IPS DF 4.7 (cell line): Measurements from ENCODE around the gene ARAF.
"Not testable (repeated sequence)": the region's sequence is repeated elsewhere in the genome, so short reads cannot be mapped to it uniquely, and the experiment has no call there.

Source experiments
- DNase-seq: peaks from one replicate; pipeline ENCODE4 v3.0.0-alpha.2; 2013; ENCODE audit warnings: low spot score; ENCODE audit errors: extremely low read depth

ARAF gene

DNA sequence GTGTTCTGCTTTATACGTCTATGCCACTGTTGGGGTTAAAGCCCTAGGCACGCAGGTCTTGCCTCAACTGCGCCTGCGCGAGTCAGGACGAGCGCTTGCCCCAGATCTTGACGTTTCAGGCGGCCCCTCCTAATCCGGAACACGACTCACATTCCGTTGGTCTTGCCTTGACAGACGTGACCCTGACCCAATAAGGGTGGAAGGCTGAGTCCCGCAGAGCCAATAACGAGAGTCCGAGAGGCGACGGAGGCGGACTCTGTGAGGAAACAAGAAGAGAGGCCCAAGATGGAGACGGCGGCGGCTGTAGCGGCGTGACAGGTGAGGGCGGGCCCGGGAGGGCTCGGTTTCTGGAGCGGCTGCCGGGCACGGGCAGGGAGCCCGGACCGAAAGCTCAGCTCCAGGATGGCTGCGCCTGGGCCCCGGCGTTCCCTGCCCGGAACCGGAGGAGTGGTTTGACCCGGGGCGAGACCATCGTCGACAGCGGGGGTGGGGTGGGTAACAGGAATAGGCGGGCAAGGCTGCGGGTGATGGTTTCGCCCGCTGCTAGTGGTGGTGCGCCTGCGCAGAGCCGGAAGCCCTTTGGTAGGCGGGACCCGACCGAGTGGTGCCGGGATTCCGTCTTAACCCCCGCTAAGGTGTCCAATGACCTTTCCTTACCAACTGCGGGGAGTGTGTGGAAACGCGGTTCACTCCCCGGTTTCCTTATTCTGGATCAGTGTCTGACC lies at the start of gene ARAF:
ARAF (plus strand) TSS at position 272 of the 725 bp plus-strand sequence. CDS start 1,763 bp downstream, outside the sequence.
- DNase-seq: no peak

- not testable (repeated sequence) for DNase-seq
These were observed 48.6 kb upstream of the ARAF start for GRCh38 chrX:47512383-47512782.

GRCh38 chrX:47513034-47513965 lies 47.7 kb upstream of the ARAF start:
- not testable (repeated sequence) for DNase-seq

GRCh38 chrX:47514533-47515235 lies 46.3 kb upstream of the ARAF start:
- no peak for DNase-seq

DNA sequence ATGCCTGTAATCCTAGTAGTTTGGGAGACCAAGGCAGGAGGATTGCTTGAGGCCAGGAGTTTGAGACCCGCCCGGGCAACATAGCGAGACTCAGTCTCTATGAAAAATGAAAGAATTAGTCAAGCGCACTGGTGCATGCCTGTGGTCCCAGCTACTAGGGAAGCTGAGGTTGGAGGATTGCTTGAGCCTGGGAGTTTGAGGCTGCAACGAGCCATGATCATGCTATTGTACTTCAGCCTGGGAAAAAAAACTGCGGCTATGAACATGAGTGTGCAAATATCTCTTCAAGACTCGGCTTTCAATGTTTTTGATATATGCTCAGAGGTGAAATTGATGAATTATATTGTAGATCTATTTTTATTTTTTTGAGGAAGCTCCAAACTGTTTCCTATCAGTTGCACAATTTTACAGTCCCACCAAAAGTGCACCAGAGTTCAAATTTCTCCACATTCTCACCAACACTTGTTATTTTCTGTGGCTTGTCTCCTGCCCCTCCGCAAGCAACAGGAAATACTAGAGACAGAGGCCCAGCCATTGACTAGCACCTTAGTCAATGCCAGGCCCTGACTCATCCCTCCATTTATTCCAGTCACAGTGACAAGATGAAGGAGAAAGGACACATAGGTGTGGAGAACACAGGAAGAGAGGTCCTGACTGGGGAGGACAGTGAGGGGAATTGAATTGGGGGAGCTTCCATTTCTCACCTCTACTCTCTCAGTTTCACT lies 44.9 kb upstream of the ARAF start:
- no peak for DNase-seq

DNA sequence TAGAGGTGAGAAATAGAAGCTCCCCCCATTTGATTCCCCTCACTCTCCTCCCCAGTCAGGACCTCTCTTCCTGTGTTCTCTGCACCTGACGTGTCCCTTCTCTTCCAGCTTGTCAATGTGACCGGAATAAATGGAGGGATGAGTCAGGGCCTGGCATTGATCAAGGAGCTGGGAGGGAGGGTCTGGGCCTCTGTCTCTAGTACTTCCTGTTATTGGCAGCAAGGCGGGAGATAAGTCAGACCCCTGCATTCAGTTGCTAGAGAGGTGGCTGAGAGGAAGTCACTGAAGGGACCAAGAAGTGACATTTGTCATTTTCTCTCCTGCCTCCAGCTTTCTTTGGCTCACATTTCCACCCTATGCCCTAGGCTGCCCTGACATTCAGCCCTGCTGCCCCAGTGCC lies 42.9 kb upstream of the ARAF start:
- DNase-seq: no peak

DNA sequence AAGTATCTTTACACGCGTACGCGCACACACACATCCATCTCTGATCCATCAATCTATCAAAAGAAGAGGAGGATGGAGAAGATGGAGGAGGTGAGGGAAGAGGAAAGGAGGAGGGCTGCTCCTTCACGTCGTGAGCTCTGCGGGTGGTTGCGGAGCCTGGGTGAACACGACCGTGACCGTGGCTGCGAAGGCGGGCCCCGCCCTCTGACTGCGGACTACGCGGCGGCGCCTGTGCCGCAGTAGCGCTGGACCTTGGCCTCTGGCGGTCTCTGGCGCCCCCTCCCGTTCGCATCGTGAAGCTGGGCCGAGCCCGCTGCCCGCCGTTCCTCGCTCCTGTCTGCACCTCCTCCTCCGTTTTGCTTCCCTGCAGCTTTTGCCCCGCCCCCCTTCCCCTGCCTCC lies 37.7 kb upstream of the ARAF start:
- DNase-seq: no peak

GRCh38 chrX:47523713-47524166 lies 37.3 kb upstream of the ARAF start:
- DNase-seq: no peak

GRCh38 chrX:47529548-47529947 lies 31.5 kb upstream of the ARAF start:
- DNase-seq: no peak

GRCh38 chrX:47530049-47530448 lies 31.0 kb upstream of the ARAF start:
- no peak for DNase-seq

- DNase-seq: no peak
These were observed 21.1 kb upstream of the ARAF start for GRCh38 chrX:47539860-47540259.

- DNase-seq: no peak
These were observed 20.1 kb upstream of the ARAF start for GRCh38 chrX:47540754-47541538.

GRCh38 chrX:47543496-47543895 lies 17.5 kb upstream of the ARAF start:
- no peak for DNase-seq

- no peak for DNase-seq
These were observed 4.9 kb upstream of the ARAF start for GRCh38 chrX:47556045-47556623.

DNA sequence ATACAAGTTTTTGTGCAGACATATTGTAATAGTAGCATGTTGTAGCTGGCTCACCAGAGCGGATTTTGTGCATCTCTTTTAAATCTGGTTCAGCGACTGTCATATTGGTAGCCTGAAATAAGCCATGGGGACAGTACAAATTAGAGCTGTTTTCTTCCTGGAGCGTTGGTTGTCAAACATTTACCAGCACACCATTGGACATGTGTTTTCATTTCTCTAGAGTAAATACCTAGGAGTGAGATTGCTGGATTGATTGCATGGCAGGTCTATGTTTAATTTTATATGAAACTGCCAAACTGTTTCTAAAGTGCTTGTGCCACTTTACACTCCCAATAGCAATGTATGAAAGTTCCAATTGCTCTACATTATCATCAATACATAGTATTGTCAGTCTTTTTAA lies 2.6 kb upstream of the ARAF start:
- no peak for DNase-seq

- DNase-seq: no peak
These were observed 649 bp upstream of the ARAF start for GRCh38 chrX:47560179-47560933.

DNA sequence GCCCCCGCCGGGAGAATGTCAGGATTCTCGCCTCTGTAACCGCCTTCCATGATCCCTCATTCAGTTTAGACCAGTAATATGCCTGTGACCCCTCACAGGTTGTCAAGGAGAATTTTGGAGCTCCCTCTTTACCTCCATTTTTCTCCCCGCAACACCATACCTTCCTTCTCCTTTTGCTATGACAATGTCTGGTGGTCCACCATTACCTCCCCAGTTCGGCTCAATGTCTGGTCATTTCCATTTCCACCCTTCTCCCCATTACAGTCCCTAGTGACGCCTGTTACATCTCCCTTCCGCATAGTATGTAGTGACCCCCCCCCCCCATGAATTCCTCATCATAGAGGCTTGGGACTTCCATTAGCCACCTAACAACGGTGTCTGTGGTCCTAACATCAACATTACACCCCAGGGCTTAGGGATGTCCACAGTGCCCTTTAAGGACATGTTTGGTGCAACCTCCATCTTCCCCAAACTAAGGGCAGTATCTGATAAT lies 700 bp downstream of the ARAF start:
- no peak for DNase-seq

DNA sequence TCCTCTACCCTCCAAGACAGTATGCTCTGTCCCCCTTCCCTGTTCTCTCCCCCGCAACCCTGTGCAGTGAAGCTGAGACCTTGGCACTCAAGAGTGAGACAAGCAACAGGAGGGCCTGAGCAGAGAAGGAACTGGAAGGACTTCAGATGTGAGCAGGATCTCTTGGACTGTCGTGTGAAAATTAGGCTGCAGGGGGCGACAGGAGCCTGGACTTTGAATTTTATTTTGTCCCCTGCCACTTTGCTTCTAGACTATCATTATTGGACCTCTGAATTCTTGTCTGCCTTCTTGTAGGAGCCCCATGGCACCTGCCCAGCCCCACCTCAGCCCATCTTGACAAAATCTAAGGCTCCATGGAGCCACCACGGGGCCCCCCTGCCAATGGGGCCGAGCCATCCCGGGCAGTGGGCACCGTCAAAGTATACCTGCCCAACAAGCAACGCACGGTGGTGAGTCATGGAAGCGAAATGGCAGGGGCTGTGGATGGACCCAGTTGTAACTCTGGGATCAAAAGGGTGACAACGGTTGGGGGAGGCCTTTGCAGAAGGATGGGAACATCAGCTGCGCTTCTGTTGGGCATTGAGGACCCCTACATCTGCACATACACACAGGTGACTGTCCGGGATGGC lies 1.7 kb downstream of the ARAF start:
- no peak for DNase-seq
